OCI-M1 (cell line): ENCODE measurements around the gene TIGD1.
"Not testable (repeated sequence)": the region's sequence is repeated elsewhere in the genome, so short reads cannot be mapped to it uniquely, and the experiment has no call there.

Source experiments
- DNase-seq: peaks from one replicate; lab custom pipeline; 2025; lab: John Stamatoyannopoulos, UW

Gene TIGD1

DNA sequence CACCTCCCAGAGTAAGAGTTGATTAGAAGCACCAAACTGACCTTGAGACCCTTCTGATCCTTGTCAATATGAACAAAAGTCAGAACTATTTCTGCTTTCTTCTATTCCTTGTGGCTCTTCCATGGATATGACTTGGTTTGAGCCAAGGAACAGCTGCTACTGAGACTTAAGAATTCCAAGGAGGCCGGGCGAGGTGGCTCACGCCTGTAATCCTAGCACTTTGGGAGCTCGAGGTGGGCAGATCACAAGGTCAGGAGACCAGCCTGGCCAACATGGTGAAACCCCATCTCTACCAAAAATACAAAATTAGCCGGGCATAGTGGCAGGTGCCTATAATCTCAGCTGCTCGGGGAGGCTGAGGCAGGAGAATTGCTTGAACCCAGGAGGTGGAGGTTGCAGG, 20.1 kb upstream of the TIGD1 start:
- DNase-seq: not testable (repeated sequence)

DNA sequence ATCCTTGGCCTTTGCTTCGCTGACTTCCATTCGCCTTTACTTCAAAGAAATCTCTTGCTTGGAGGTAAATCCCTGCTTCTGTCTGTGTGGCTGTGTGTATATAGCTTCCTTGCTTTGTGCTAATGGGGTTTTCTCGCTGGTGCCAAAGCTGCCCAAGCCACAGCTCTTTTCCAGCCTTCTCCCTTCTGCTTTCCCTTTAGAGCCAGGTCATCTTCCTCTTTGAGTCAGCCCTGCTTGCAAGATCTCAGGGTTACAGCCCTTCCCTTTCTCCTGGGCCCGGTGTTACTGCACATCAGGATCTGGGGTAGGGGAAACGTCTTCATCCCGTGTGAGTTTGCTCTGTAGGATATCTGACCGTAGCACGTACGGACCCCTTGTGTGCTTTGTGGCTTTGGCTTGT, 19.2 kb upstream of the TIGD1 start:
- DNase-seq: no peak

DNA sequence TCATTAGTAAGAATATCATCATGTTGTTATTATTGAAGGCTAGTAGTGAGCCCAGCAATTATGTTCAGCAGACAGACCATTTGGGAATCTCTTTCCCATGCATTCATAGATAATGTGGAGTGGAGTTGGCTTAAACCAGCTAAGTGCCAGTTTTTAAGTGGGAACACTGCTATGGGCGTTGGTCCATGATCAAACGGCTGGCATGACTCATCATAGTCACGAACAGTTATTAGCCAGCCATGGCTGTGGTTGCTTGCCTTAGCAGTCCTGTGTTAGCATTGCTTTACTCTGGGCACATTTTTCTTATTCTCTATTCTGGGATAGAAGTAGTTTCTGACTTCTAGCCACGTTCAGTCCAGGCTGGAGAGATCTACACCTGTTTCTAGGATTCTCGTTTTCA, 17.8 kb upstream of the TIGD1 start:
- peak; percentile 49 for DNase-seq

DNA sequence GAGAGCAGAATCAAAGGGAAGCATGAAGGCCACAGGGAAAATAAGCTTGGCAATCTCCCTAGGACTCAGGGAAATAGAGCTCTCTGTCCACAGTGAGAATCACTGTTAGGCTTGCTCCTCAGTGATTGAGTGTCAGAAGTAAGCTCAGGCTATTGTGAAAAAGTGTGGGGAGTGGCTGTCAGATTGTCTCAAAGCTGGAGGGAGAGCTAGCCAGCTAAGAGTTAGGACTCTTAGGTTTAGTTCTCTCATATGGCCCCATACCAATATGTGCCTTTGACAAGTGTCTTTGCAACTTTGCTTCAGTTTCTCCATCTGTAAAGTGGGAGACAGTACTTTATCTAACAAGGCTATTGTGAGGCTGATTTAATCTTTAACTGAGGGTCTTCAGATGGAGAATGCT, 17.4 kb upstream of the TIGD1 start:
- DNase-seq: no peak

DNA sequence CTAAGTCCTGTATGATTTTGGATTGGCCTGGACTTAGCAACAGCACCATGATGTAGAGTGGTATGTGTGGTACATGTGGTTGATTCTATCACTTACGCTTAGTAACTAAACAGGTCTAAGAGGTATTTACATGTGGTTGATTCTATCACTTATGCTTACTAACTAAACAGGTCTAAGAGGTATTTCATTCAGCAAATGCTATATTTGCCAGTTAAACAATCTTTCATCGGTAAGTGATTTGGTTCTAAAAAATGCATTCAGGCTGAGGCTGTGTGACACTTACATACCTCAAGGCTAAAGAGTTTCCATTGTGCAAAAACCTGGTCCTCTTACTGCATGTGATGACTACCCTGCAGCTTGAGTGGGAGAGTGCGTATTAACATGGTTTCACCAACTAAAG, 13.2 kb upstream of the TIGD1 start:
- no peak for DNase-seq

DNA sequence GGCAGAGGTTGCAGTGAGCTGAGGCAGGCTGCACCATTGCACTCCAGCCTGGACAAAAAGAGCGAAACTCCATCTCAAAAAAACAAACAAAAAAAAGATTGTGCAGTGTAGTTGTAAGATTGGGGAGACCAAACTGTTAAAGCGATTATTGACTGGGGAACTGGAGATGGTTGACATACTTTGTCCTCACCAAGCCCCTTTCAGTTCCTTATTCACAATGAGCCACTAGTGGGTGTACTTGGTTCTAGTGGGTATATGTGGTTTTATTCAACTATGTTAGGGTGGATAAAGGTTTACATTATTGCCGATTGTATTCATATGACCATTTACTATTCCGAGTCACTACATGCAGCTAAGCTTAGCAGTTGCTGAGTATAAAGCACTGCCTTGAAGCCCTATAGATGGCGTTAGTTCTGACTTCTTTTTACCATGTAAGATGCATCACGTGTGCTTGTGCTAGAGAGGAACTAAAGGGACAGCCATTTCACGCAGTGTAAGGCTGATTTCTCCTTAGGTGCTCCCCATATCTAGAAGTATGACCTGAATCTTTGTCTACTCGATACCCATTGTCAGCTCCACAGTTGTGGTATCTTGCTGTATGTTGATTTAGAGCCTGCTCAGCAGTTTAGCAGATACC, 12.3 kb upstream of the TIGD1 start:
- DNase-seq: no peak

DNA sequence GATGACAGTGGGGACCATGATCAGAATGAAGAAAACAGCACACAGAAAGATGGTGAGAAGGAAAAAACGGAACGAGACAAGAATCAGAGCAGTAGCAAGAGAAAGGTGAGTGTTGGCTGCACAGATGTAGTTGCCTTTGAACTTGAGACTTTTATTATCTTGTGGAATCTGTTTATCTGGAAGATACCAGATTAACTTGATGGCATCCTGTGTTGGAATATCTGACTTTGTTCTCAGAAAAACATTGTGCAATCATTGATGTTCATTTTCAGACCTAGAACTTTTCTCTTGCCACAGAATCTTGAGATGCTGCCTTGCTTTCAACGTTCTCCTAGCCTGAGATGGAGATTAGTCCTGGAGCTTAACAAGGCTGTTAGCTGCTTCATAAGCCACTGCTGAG, 6.1 kb upstream of the TIGD1 start:
- no peak for DNase-seq

DNA sequence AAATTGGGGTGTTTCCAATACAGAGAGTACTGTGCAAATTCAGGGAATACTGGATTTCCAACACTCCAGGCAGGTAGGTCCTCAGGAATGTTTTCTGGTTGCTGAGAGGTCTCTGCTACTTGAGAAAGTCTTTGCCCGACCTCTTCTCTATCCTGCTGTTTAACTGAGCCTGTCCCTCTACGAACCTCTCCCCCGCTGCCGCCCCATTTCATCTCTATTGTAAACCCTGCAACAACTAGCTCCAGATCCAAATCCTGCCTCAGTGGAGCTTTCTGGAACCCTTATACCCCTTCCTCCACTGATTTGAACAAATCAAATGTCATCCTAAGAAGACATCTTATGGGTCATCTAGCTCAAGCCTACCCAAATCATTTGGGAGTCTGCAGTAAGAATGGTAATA, 1.4 kb upstream of the TIGD1 start:
- no peak for DNase-seq

DNA sequence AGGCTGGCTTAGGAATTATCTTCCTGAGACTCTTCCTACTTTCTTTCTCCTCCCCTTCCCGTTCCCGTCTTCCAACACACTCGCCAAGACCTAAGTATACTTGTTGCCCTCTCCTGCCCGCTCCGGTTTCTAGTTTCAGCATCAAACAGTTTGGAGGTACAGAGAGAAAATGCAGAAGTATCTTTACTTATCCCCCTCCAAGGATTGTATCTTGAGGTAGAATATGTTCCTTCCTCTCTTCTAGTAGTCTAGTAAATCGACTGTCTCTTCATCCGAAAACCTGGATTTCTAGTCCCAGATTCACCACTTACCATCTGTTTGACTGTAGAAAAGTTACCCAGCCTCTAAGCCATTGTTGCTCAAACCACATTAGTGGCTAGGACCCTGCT, 887 bp upstream of the TIGD1 start:
- DNase-seq: peak; percentile 77

DNA sequence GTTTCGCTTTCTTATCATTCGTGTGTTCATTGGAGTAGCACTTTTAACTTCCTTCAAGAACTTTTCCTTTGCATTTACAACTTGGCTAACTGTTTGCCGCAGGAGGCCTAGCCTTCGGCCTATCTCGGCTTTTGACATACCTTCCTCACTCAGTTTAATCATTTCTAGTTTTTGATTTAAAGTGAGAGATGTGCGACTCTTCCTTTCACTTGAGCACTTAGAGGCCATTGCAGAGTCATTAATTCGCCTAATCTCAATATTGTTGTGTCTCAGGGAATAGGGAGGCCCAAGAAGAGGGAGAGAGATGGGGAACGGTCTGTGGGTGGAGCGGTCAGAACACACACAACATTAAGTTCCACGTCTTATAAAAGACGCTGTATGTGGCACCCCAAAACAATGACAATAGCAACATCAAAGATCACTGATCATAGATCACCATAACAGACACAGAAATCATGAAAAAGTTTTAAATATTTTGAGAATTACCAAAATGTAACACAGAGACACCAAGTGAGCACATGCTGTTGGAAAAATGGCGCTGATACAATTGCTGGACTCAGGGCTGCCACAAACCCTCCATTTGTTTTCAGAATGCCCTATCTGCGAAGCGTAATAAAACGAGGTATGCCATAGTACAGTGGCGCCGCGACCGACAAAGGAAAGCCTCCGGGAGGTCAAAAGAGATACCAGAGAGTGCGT, 553 bp downstream of the TIGD1 start:
- peak; percentile 45 for DNase-seq

DNA sequence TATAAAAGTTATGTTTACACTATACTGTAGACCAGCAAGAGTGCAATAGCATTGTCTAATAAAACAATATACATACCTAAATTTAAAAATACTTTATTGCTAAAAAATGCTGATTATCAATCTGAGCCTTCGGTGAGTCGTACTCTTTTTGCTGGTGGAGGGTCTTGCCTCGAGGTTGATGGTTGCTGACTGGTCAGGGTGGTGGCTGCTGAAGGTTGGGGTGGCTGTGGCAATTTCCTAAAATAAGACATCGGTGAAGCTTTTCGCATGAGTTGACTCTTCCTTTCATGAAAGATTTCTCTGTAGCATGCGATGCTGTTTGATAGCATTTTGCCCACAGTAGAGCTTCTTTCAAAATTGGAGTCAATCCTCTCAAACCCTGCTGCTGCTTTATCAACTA, 2.4 kb downstream of the TIGD1 start:
- DNase-seq: no peak

DNA sequence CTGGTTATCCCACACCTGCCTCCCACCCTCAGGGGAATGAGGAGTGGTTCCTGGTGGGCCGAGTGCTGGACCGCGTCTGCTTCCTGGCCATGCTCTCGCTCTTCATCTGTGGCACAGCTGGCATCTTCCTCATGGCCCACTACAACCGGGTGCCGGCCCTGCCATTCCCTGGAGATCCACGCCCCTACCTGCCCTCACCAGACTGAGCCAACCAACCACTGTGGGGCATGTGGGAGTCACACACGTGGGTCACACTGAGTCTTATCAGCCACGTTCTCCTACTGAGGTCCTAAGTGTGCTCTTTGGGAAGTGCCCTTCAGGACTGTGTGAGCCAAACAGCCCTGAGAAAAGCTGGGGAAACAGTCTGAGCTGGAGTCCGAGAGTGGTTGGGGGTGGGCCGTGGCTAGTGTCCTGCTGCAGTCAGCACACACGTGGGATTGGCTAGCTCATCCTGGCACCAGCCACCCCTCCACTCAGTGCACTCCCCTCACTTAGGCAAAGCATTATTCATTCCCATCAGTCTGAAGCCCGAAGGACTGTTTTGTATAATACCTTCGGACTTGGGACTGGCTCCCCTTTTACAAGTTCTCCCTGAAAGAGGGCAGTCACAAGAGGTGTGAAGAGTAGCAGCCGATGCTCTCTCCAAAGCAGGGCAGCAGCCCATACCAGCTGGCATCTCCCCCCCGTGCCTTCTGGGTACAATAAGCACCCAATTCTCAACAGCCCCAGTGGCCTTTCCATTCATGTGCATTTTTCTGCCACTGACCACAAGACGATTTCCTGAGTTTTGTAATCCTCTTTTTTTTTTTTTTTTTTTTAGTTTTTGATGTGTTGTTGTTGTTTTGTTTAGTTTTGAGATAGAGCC, 4.6 kb downstream of the TIGD1 start:
- DNase-seq: no peak

DNA sequence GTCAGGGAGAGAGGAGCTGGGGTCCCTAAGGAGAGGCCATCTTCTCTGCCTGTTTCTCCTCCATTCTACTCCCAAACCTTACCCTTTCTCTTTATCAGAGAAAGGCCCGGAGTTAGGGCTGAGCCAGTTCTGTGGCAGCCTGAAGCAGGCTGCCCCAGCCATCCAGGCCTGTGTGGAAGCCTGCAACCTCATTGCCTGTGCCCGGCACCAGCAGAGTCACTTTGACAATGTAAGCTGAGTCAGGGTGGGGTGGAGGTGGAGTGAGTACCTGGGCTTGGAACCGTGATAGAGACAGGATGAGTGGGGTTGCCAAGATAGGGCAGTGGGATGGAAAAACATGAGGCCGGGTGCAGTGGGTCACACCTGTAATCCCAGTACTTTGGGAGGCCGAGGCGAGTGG, 5.7 kb downstream of the TIGD1 start:
- DNase-seq: no peak

DNA sequence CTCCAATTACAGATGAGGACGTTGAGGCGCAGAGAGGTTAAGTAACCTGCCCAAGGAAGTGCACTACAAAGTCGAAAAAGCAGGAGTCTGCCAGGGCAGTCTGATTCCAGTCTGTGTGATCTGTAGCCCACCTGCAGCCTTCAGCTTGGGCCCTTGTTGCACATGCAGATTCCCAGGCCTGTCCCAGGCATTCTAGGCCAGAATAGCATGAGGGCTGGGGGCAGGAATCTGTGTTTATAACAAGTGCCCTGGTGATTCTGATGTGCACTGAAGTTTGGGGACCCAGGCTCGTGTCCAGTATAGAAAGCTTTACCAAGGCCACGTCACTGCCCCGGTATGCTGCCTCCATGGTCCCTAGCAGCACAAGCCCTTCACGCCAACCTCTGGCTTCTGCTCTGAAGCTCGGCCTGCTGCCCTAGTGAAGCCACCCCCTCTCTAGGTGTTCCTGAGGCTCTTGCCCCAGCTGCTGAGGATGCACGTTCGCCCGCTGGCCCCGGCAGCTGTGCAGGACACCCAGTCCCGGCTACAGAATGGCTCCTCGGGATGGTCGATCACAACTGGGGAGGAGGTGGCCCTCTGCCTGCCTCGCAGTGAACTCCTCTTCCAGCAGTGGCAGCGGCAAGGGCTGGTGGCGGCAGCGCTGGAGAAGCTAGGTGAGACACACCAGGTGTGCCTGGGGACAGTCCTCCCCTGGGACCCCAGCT, 6.3 kb downstream of the TIGD1 start:
- no peak for DNase-seq

DNA sequence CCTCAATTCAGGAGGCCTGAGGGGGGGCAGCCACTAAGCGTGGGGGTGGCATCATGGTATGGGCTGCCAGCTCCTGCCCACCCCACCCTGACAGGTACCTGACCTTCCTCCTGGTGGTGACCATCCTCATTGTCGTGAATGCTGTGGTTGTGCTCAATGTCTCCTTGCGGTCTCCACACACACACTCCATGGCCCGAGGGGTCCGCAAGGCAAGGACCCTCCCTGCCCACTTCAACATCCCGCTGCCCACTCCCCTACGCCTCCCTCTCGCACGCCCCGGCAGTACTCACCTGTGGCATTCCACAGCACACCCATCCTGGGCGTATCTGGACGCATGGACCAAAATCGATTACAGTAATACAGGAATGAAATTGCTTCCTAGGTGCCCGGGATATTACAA, 6.9 kb downstream of the TIGD1 start:
- DNase-seq: no peak

DNA sequence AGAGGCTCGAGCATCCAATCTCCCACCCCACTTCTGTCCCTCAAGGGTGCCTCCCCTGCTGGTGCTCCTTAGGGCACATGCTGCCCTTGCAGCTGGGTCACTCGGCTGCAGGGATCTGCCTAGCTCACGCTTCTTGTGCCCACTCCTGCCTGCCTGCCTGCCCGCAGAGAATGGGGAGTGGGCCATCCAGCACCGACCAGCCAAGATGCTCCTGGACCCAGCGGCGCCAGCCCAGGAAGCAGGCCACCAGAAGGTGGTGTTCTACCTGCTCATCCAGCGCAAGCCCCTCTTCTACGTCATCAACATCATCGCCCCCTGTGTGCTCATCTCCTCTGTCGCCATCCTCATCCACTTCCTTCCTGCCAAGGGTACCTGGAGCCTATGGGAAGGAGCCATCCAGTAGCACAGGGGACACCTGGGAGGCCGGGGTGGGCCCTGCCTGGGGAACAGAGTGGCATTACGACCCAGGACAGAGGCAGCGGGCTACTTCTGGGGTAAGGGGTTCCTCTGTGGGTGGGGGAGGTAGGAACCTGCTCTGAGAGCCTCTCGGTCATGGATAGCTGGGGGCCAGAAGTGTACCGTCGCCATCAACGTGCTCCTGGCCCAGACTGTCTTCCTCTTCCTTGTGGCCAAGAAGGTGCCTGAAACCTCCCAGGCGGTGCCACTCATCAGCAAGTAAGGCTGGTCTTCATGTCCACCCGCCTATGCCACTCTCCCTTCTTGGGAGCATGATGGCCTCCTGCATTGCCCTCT, 7.5 kb downstream of the TIGD1 start:
- no peak for DNase-seq

DNA sequence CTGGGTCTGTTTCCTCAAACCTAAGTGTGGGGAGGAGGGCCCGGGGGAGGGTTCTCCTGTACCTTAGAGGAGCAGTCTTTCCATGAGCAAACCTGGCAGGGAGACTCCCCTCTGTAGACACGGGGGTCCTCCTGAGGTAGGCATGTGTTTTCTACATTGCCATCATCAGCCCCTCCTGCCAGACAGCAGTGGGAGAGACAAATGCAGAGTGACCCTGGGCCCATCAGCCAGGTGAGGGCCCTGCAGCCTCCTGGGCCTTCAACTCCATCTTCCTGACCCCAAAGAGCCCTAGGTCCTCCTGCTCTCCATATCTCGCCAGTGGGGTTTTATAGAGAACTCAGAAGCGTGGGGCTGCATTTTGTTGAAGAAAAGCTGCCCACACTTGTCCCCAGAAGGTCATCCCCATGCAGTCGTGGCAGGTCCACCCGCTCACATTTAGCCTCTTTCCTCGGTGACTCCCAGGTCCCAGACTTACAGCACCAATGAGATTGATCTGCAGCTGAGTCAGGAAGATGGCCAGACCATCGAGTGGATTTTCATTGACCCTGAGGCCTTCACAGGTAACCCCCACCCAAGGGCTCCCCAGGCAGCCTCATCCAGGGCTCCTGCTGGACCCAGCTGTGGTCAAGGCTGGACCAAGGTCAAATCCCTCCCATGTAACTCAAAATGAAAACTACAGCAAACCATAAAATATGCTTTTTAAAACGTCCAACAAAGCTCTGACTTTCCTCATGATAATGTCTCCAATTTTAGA, 8.2 kb downstream of the TIGD1 start:
- no peak for DNase-seq

DNA sequence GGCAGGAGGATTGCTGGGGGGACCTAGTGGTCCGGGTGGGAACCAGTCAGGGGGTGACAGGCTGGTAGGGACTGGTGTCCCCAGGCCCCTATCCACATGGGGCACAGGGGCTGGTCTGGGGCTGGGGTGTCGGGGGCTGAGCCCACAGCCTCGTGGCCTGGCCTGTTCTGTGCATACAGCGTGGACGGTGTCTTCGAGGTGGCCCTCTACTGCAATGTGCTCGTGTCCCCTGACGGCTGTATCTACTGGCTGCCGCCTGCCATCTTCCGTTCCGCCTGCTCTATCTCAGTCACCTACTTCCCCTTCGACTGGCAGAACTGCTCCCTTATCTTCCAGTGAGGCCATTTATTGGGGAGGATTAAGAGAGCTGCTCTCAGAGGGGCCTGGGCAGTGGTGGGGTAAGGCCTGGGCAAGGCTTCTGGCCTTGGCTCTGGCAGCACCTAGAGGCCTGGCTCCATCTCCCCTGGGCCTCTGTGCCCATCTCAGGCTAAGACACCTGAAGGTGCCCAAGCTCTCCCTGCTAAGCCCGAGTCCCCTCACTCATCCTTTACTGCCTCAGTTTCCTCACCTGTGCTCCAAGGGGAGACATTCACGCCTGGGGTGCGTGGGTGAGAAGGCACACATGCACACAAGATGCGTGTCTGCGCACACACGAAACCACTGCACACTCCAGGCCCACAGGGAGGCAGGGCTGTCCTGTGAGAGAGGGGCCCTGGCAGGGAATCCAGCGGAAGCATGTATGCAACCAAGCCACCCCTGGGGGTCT, 9.0 kb downstream of the TIGD1 start:
- peak; percentile 41 for DNase-seq

DNA sequence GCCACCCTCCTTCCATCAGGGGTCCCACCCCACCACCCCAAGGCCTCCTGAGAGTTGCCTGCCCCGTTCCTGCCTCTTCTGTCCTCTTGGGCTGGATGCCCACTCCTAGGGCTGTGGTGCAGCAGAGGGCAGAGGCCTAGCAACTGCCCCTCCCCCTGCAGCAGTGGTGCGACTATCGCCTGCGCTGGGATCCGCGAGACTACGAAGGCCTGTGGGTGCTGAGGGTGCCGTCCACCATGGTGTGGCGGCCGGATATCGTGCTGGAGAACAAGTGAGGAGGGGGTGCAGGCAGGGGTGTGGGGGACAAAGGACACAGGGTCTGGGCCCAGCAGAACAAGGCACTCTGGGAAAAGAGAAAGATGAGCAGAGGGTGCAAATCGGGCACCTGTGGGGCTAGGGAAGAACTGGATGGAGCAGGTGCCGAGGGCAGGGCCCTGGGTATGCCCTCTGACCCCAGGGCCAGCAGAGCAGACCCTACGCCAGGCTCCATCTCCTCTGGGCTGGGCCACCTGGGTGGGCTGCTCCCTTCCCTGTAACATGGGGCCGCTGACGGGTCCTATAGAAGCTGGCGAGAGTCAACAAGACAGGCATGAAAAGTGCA, 9.8 kb downstream of the TIGD1 start:
- DNase-seq: no peak
